SH-SY5Y (cell line): Measurements from ENCODE around the gene WNT3A.

Source experiments
- GATA2 ChIP-seq: IDR thresholded peaks from 2 replicates; pipeline ENCODE4 v1.6.1; 2011; ENCODE audit warnings: mild to moderate bottlenecking, low read depth, low read length
- GATA3 ChIP-seq: IDR thresholded peaks from 2 replicates; pipeline ENCODE4 v1.6.1; 2011; ENCODE audit warnings: low read depth, mild to moderate bottlenecking, low read length, moderate library complexity

GRCh38 chr1:228038387-228039005 lies 31.7 kb downstream of the WNT3A start:
- no peak for TF ChIP-seq GATA3
- no peak for TF ChIP-seq GATA2
